Caco-2 (cell line): ENCODE results near the gene GTF3A. TPM values are rescaled to one million over a fixed set of nuclear protein-coding genes. Genes with fewer than 3 reads are reported as not detected.

Source experiments
- BruUV-seq: library from RNA; stranded (reverse); fragments of 400-500 nt; replicated peaks from 2 replicates; lab custom pipeline; 2021; lab: Mats Ljungman, UMichigan
- CTCF ChIA-PET: fragments of 300-600 bp; sonication (Branson Sonifier 250); formaldehyde crosslinking; loops from one replicate; lab custom pipeline; 2022; ENCODE audit warnings: antibody characterized with exemption; lab: Charles Lee
- POLR2A ChIA-PET: fragments of 300-600 bp; sonication (Branson Sonifier 250); formaldehyde crosslinking; loops from one replicate; lab custom pipeline; 2022; ENCODE audit warnings: antibody characterized with exemption; lab: Charles Lee
- DNase-seq, 2 experiments: peaks; one replicate each; pipeline versions ENCODE4 v3.0.0 to v3.0.0-alpha.2; 2020 to 2022
- H3K27me3 ChIP-seq: replicated peaks from 2 replicates; pipeline ENCODE4 v1.6.0; 2011; ENCODE audit warnings: low read length; ENCODE audit not compliant: control insufficient read depth, insufficient read depth
- H3K36me3 ChIP-seq: 2 replicates; pipeline ENCODE4 v1.5.1; 2011; ENCODE audit warnings: low read length; ENCODE audit not compliant: control insufficient read depth, insufficient read depth
- H3K4me1 ChIP-seq: fragments of 250-450 bp; sonication (Bioruptor Pico); 2 replicates; pipeline ENCODE4 v1.5.1; 2020; ENCODE audit warnings: mild to moderate bottlenecking
- H3K4me3 ChIP-seq: 2 replicates; pipeline ENCODE4 v1.5.1; 2011; ENCODE audit warnings: low read depth, mild to moderate bottlenecking, control low read depth, low read length
- H3K9me3 ChIP-seq: fragments of 250-450 bp; sonication (Bioruptor Pico); 2 replicates; pipeline ENCODE4 v1.5.1; 2020; ENCODE audit warnings: mild to moderate bottlenecking, moderate library complexity
- H3K27ac Mint-ChIP-seq: one replicate; pipeline ENCODE4 v1.8.0; 2022; ENCODE audit warnings: mixed read lengths; ENCODE audit not compliant: unreplicated experiment
- H3K27me3 Mint-ChIP-seq: one replicate; pipeline ENCODE4 v1.8.0; 2022; ENCODE audit warnings: mixed read lengths; ENCODE audit not compliant: insufficient read depth, unreplicated experiment
- H3K36me3 Mint-ChIP-seq: one replicate; pipeline ENCODE4 v1.8.0; 2022; ENCODE audit warnings: mild to moderate bottlenecking, mixed read lengths; ENCODE audit not compliant: insufficient read depth, unreplicated experiment
- H3K4me1 Mint-ChIP-seq: one replicate; pipeline ENCODE4 v1.8.0; 2022; ENCODE audit warnings: low read depth, mixed read lengths; ENCODE audit not compliant: unreplicated experiment
- H3K4me3 Mint-ChIP-seq: one replicate; pipeline ENCODE4 v1.8.0; 2022; ENCODE audit warnings: mild to moderate bottlenecking, moderate library complexity, mixed read lengths; ENCODE audit not compliant: unreplicated experiment
- H3K9me3 Mint-ChIP-seq: one replicate; pipeline ENCODE4 v1.8.0; 2022; ENCODE audit warnings: mixed read lengths; ENCODE audit not compliant: unreplicated experiment
- intact Hi-C: fragments of 100-400 bp; cut with micrococcal nuclease; formaldehyde crosslinking; loops from one replicate; pipeline ENCODE4 v1.10.0; 2022; ENCODE audit not compliant: unreplicated experiment
- total RNA-seq: library from RNA; stranded (reverse); gene quantifications from 2 replicates; pipeline ENCODE4 v1.2.3, GENCODE V29; 2022
- TF ChIP-seq, protein P1 (sequence below), 2 experiments: fragments of 200-600 bp in 1 of 2; IDR thresholded peaks; 1 replicate in 1 of 2; 2 replicates in 1 of 2; pipeline versions ENCODE4 v1.5.1 to v1.8.0; 2011 to 2022; ENCODE audit warnings: antibody characterized with exemption in 1 of 2, control low read depth in 1 of 2, inconsistent platforms in 1 of 2, low read depth in 1 of 2, low read length in 1 of 2, mild to moderate bottlenecking in 1 of 2, moderate library complexity in 1 of 2; ENCODE audit not compliant: insufficient read depth in 1 of 2, severe bottlenecking in 1 of 2, unreplicated experiment in 1 of 2

The GTF3A gene
- total RNA-seq, 1 experiment from 2014 or later = 141 TPM

DNA sequence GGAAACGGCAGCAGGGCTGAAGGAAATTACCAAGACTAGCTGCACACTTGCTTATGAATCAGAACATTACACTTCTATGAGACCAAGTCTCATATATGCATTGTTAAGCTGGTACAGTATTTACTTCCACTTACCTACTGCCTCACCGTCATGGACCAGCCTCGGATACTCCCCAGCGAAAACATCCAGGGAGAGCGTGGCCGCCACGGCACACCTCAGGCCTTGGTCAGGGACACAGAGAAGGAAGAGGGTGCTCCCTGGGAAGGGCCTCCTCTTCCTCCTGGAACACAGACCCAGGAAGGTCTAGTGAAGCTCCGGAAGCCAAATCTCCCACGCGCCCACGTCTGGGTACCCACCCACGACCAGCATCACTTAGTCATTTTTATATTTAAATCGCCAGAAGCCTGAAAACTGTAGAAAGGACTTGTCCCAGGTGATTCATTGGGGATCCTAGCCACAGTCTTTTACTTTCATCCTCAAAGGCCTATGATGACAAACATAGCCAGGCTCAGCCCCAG is 50.4 kb downstream of the GTF3A start:
- TF ChIP-seq, protein P1, sequence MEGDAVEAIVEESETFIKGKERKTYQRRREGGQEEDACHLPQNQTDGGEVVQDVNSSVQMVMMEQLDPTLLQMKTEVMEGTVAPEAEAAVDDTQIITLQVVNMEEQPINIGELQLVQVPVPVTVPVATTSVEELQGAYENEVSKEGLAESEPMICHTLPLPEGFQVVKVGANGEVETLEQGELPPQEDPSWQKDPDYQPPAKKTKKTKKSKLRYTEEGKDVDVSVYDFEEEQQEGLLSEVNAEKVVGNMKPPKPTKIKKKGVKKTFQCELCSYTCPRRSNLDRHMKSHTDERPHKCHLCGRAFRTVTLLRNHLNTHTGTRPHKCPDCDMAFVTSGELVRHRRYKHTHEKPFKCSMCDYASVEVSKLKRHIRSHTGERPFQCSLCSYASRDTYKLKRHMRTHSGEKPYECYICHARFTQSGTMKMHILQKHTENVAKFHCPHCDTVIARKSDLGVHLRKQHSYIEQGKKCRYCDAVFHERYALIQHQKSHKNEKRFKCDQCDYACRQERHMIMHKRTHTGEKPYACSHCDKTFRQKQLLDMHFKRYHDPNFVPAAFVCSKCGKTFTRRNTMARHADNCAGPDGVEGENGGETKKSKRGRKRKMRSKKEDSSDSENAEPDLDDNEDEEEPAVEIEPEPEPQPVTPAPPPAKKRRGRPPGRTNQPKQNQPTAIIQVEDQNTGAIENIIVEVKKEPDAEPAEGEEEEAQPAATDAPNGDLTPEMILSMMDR (IDR thresholded peaks at IDR 0.05; ENCODE audit: insufficient read depth in 1 of 2, low read depth in 1 of 2, low read length in 1 of 2, severe bottlenecking in 1 of 2, unreplicated experiment in 1 of 2) = no peak
- Mint-ChIP-seq H3K4me3 (no peak overlapping the region), H3K27me3 (no peaks in the 10 kb centered on the region), H3K9me3 (no peaks in the 10 kb centered on the region), H3K36me3 (no peaks in the 10 kb centered on the region), H3K4me1 (peaks cover 4% of the 10 kb centered on the region), H3K27ac (no peak overlapping the region)
- POLR2A ChIA-PET = no interaction called here
- no peaks in the 10 kb centered on the region for H3K9me3 ChIP-seq
- H3K36me3 ChIP-seq = no peaks in the 10 kb centered on the region
- no peaks in the 10 kb centered on the region for H3K27me3 ChIP-seq
- peaks cover 16% of the 10 kb centered on the region for H3K4me1 ChIP-seq
- intact Hi-C loops = no loop called here
- H3K4me3 ChIP-seq = no peak overlapping the region
- CTCF ChIA-PET = no interaction called here
- BruUV-seq = no TSS peak
- no peak for DNase-seq

DNA sequence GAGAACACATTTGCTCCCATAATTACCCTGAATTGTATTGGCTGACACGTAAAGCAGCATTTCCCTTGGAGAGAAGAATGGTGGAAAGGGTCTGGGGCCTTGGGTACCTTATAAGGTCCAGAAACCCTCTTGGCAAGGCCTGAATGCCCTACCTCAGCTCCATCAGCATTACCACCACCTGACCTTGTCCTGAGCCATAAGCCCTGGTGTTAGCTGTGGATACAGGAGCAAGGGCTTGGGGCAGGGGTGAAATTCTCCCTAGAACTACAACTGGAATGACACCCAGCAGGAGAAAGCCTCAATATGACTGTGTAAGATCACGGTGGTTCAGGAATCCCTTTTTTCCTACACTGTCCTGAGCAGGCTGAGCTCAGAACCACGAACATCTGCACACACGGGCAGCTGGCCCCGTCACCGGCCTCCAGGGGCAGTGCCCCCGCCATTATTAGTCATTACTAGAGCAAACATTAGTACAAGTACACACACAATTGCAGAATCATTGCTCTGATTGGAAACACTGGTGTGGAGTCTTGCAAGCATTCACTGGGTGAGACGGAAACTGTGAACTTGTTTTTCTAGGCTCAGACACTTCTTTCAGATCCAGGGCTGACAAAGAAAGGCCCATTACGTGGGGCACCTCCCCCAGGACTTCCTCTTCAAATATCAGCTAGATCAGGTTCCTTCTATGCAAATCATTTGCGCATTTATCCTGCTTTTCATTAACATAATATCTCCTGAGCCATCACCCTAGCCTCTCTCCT is 52.7 kb downstream of the GTF3A start:
- H3K27ac Mint-ChIP-seq = peak overlapping the region; percentile 42
- TF ChIP-seq, protein P1 (IDR thresholded peaks at IDR 0.05; ENCODE audit: insufficient read depth in 1 of 2, low read depth in 1 of 2, low read length in 1 of 2, severe bottlenecking in 1 of 2, unreplicated experiment in 1 of 2) = peak in 1 of 2 experiments; percentile 45
- peak overlapping the region; percentile 53 for H3K4me3 Mint-ChIP-seq
- ChIA-PET CTCF (interaction anchor here (1.0 to 1.2 kb wide), 2 partner anchors 26 to 115 kb away, joined by 3 to 6 read pairs; no protein-coding TSS in a partner anchor), POLR2A (interaction anchor here (0.5 to 1.0 kb wide), 3 partner anchors 17 to 517 kb away, joined by 5 to 12 read pairs (median 6); no protein-coding TSS in a partner anchor)
- H3K27me3 Mint-ChIP-seq = no peaks in the 10 kb centered on the region
- Histone ChIP-seq H3K36me3 (no peaks in the 10 kb centered on the region), H3K4me1 (peaks cover 9% of the 10 kb centered on the region), H3K4me3 (no peak overlapping the region), H3K27me3 (no peaks in the 10 kb centered on the region), H3K9me3 (no peaks in the 10 kb centered on the region)
- H3K36me3 Mint-ChIP-seq = no peaks in the 10 kb centered on the region
- no TSS peak for BruUV-seq
- DNase-seq = peak; percentile 56 to 66
- peaks cover 4% of the 10 kb centered on the region for H3K9me3 Mint-ChIP-seq
- intact Hi-C loops = no loop called here
- no peaks in the 10 kb centered on the region for H3K4me1 Mint-ChIP-seq

DNA sequence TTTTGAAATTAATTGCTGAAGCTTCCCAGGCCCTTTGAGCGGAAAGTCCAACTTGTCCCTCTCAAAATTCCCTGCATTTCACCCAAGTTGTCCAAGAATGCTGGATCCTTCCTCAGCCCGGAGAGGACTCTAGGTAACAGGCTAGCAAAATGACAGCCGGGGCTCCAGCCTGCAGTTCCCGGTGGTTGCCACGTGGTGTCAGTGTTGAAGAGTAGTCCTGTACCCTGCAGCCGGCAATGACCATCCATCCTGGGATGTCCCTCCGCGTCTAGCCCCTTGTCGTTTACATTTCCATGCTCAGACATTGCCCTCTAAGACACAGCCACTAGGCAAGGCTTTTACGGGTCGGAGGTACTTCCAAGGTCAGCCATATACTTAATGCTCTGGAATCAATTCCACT is 57.3 kb downstream of the GTF3A start:
- H3K27me3 Mint-ChIP-seq = no peaks in the 10 kb centered on the region
- Histone ChIP-seq H3K27me3 (no peaks in the 10 kb centered on the region), H3K36me3 (no peaks in the 10 kb centered on the region), H3K9me3 (no peaks in the 10 kb centered on the region), H3K4me1 (peaks cover 9% of the 10 kb centered on the region), H3K4me3 (no peak overlapping the region)
- intact Hi-C loops = loop anchor here (5.0 to 10.0 kb wide), 2 partner anchors 293 to 346 kb away; no protein-coding TSS in a partner anchor
- CTCF ChIA-PET = no interaction called here
- H3K4me3 Mint-ChIP-seq = no peak overlapping the region
- H3K27ac Mint-ChIP-seq = no peak overlapping the region
- H3K4me1 Mint-ChIP-seq = peaks cover 9% of the 10 kb centered on the region
- no TSS peak for BruUV-seq
- H3K9me3 Mint-ChIP-seq = peaks cover 18% of the 10 kb centered on the region
- TF ChIP-seq, protein P1 (IDR thresholded peaks at IDR 0.05; ENCODE audit: insufficient read depth in 1 of 2, low read depth in 1 of 2, low read length in 1 of 2, severe bottlenecking in 1 of 2, unreplicated experiment in 1 of 2) = peak; percentile 65 to 76
- DNase-seq = peak; percentile 65 to 70
- POLR2A ChIA-PET = no interaction called here
- H3K36me3 Mint-ChIP-seq = no peaks in the 10 kb centered on the region
